Stimulated activated CD8-positive, alpha-beta memory T cell treated with anti-CD3 and anti-CD28 coated beads, Interleukin-15, amount 100 ng/mL, for 4 hours (primary cell): ENCODE data around the gene NPAS1.

Experiments used
- DNase-seq, 2 donors: peaks; one replicate each; pipeline ENCODE4 v3.0.0-alpha.2; 2020; ENCODE audit warnings: low read depth in 2 of 2

NPAS1 gene

GRCh38 chr19:47019431-47020041, at the start of gene NPAS1:
Gene NPAS1, plus strand, starts transcription at chr19:47019837. Its CDS starts 1,211 bp downstream, at chr19:47021048.
- DNase-seq, result no peak

- DNase-seq, result no peak
These were observed 48.8 kb upstream of the NPAS1 start for GRCh38 chr19:46970815-46971214.

- no peak for DNase-seq
These were observed 47.3 kb upstream of the NPAS1 start for GRCh38 chr19:46972311-46972710.

DNA sequence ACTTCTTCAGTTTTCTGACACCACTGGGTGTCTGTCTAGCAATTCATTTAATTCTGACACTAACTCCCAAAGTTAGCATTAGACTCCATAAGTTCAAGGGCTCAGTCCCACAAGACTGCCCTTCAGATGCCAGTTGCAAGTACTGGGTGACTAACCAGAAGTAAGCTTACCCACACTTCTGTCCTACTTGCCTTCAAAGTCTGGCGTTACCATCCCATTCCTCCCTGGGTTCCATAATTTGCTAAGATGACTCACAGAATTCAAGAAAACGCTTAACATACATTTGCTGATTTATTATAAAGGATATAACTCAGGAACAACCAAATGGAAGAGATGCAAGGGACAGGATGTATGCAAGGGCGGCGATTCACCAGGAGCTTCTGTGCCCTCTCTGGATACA, 45.5 kb upstream of the NPAS1 start:
- no peak for DNase-seq

DNA sequence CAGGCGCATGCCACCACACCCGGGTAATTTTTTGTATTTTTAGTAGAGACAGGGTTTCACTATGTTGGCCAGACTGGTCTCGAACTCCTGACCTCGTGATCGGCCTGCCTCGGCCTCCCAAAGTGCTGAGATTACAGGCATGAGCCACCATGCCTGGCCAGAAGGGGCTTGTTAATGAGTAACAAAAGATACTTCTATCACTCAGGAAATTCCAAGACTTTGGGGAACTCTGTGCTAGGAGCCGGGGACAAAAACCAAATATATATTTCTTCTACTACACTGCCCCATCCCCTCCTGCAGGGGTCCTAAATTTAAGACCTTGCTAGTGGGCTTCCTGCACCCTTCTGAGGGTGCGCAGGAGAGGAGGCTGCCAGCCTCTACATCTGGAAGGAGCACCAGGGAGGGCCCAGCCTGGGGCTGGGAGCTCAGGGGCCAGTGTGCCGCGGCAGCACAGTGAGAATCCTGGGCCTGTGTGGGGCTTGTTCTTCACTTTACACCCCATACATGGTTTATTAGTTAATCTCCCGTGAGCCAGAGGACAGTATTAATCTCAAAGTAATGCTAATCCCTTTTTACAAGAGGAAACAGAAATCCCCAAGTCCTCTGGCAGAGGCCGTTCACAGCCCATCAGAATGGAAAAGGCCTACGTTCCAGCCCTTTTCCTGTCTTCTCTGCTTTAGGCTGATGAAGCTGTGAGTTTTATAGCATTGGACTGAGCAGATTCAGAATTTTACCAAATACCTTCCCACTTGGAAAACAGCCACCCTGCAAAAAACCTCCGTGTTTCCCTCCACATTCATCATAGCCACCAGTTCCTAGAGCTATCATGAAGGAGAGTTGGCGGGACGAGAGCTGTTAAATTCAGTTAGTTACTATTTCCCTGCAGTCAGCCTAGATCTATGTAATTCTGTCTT, 44.4 kb upstream of the NPAS1 start:
- DNase-seq, result no peak

DNA sequence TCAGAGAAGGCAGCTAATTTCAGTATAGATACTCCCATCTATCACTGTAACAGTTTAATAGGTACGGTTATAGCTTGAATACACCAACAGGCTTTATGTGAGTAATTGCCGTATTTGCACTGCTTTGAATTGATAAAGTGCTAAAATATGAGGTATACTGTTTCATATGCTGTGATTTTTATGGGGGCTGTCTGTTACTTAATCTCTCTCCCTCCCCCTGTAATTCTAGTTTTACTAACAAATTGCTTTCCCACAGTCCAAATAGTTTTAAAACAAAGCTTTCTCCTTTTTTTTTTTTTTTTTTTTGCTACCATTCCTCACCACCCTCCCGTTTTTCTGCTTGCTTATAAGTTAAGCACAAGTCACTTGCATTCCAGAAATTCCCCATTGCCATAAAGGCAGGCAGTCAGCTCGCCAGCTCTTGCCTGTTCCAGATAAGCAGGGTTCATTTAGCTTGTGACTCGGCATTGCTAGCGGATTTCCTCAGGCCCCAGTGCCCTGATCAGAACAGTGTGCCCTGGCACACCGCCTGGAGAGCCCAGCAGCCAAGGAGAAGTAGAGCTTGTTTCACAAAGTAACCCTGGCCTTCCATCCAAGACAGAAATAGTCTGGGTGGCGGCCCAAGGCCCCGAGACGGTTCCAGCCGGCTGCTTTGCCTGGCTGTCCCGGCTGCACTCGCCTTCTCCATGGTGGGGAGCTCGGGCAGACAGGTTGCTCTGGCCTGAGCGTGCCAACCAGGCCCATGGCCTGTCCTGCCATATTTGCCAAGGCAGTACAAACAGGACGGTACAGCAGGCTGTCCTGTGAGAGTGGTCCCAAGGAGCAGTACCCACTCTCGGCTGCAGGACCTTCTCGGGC, 43.5 kb upstream of the NPAS1 start:
- DNase-seq, result no peak

DNA sequence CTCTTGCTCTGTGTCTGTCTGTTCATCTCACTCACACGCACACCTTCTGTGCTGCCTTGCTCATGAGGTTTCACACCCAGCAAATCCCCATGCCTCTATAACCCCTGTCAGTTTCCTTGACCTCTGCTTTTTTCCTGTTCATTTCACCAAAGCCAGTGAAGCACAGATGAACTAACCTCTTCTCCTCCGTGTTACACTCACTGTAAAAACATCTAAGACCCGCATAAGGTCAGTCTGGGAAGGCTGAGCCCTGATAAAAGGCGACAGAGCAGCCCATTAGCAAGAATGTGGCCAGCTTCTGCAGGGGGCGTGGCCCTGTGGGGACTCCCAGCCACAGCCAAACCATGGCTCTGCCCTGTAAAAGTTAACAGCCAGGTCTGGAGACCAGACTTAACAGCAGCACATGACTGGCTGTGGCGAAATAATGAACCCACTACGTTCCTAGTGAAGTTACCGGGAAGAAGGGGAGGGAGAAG, 42.8 kb upstream of the NPAS1 start:
- no peak for DNase-seq

GRCh38 chr19:46977548-46977947, 42.1 kb upstream of the NPAS1 start:
- no peak for DNase-seq

- no peak for DNase-seq
These were observed 41.3 kb upstream of the NPAS1 start for GRCh38 chr19:46978171-46978869.

GRCh38 chr19:46979126-46980105, 40.2 kb upstream of the NPAS1 start:
- no peak for DNase-seq

DNA sequence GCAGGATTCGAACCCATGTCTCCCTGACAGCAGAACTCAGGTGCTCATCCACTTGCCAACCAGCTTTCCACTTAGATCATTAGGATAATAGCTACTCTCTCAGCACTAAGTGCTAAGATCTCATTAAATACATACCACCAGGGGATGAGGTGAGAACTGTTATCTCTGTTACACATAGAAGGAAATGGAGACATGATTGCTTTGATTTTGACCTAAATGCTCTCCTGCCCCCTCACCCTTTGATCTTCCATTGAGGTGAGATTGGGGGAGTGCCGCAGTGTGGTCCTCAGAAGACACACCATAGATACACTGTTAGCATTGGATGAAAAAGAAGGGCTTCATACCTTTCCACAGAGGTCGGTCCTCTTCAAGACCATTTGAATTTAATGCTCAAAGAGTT, 38.9 kb upstream of the NPAS1 start:
- DNase-seq, result no peak

DNA sequence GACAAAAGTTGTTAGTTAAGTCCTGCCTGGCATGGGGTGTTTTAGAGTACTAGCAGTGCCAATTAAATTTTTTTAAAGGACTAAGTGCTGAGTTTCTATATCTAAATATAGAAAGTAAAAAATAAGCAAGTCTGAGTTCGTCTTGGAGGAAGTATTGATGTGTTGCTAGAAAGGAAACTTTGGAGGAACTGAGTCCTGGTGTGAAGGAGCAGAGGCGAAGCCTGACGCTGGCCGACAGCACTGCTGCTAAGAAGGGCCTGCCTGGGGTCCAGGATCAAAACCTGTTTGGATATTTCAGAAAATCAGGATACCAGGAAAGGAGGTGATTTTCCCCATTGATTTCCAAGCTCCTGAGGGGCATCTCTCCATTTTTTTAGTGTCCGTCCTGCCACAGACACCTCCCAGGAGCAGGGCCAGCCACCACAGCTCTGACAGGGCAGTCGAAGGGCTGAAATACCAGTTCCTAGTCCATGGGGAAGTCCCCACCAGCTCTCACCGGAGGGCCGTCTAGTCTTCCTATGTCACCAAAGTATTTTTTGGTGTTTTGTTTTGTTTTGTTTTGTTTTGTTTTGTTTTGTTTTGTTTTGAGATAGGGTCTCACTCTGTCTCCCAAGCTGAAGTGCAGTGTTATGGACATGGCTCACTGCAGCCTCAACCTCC, 38.2 kb upstream of the NPAS1 start:
- DNase-seq, result no peak

DNA sequence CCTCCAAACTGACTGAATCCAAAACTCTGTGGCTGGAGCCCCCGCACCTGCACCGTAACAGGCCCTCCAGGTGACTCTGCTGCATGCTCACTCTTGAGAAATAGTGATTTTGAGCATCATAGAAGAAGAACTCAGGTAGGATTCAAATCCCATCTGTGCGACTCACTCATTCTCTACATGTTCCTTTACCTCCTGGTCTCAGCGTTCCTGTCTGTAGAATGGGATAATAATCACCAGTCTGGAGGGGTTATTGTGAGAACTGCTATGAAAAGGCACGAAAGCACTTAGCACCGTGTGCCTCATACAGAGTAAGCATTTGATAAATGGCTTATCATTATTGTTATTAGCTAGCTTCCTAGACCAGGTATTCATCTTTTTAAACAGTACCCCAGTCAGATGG, 36.5 kb upstream of the NPAS1 start:
- no peak for DNase-seq

DNA sequence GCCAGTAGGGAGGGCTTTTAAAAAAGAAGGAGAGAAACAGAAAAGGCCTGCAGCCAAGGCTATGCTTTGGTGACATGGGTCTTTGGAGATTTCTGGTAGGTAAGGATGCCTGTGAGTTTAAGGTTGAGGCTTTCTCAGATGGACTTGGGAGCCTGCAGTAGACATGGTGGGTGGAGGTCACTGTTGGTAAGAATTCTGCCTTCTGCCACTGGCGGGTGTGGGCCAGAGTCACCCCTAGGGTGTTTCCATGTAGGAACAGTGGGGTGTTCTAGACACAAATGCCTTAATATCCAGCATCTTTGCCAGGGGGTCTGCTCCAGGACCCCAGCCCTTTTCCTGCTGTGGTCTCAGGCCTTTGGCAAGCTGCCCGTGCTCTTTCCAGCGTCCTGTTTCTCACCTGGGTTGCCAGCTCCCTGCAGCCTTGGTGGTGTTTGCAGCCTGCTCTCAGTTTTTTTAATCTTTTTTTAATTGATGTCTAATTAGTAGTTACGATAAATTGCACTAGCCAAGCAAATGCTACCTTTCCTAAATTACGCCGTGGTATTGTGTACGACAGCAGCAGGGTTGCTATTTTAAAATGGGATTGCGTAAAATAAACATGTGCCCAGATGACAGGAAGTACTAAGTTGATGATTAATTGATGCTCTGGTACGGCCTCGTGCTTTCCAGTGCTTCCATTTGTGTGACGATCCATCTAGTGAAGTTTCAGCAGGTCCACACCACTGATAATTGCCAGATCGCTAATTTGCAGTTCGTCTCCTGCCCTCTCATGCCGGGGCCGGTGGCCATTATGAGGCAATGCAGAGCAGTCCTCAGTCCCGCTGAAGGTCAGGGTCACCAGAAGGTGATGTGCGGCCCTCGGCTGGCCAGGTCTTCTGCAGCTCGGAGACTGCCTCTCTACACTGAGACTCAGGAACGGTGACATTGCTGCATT, 35.3 kb upstream of the NPAS1 start:
- DNase-seq, result no peak

GRCh38 chr19:46985542-46986415, 33.9 kb upstream of the NPAS1 start:
- no peak for DNase-seq

DNA sequence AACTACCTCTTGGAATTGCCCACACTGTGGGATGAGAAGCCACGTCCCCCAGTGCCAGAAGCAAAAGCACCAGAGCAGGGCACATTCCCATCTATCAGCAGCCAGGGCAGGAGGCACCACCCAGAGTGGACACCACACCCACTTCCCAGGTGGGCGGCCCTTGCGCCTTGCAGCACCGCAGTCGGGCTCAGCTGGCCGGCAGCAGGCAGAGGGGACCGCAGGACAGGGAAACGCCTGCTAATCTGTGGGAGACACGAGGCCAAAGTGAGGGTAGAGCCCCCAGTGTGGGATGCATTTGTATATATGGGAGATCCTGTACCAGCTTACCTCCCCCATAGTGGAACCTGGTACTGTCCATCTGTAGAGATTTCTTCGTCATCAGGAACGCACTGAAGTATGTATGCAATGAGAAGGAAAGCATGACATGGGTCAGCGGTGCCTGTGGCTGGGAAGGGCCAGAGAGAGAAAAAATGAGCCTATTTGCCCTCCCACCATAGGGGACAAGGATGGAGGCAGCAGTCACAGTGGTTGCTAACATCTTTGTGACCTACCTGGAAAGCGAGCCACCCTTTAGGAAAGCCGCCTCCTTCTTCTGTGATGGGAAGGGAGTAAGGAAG, 30.9 kb upstream of the NPAS1 start:
- DNase-seq, result no peak

DNA sequence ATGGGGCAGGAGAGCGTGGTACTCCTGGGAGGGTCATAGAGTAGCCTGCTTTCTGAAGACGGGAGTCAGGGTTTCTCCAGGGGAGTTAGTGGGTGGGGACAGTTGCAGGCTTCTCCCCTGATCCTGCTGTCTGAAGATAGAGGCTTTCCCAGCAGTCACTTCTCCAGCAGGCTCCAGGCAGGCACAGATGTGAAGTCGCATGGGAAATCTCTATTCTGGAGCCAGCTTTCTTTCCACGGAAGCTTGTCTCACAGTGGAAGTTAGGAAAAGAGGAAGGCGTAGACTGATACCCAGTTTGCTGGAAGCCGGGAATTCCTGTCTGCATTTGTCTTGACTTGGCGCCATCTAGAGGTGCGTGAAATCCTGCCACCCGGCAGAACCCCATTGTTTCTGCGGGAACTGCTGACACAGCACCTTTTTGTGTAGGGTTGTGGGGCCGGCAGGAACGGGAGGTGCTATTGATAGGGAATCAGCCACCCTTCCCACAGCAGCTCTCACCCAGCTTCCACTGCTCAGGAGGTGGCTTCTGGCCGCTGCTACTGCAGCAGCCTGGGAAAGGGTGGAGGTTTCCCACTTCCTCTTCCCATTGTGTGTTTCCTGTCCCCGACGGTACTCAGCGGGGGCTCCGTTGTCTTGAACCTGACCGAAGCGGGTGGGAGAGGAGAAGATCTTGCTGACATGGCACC, 28.5 kb upstream of the NPAS1 start:
- peak in 1 of 2 donors; percentile 34 for DNase-seq
